T1000 (cell line): ENCODE data around the gene LAMA5.

Experiments used
- DNase-seq: peaks from one replicate; lab custom pipeline; 2025; ENCODE audit warnings: mixed read lengths; lab: John Stamatoyannopoulos, UW

Gene LAMA5

DNA sequence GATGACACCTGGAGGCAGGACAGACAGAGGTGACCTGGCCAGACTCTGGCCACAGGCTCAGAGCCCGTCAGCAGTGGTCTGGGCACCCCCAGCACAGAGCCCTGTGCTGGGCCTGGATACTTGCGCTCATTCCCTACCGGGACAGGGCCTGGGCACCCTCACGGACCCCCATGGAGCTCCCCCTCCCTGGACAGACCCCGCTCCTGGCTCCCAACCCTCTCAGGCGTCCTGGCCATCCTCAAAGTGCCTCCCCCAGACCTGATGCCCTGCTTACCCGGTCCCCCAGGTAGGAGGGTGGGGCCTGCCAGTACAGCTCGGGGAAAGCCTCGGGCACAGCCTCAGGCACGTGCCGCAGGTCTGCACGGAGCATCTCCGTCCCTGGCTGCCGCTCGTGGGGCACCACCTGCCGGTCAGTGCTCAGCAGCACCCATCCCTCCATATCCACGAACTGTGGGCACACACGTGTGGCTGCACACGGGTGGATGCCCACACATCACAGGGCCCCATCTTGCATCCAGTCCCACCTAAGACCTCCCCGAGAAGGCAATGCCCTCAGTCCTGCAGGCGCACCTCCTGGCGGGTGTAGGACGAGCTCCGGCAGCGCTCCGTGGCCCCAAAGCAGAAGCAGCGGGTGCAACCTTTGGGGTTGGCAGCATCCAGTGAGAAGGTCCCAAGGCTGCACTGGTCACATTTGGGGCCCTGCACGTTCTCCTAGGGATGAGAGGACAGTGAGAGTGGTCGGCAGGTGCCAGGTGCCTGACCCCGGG is 40.0 kb downstream of the LAMA5 start:
- DNase-seq: no peak

DNA sequence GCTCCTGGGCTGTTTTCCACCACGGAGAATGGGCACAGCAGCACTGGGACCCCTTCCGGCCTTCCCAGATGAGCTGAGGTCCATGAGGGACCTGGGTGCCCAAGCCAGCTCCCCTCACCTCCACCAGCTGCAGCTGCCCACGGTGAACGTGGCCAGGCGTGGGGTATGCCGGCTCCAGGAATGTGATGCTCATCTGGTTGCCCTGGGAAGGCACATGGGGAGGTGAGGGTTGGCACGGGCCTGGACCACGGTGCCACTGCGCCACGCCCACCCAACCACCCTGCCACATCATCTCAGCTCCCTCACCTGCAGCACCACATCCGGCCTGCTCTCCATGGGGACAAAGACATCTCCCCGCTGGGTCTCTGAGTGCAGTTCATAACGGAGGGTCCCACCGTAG is 40.6 kb downstream of the LAMA5 start:
- DNase-seq: no peak

DNA sequence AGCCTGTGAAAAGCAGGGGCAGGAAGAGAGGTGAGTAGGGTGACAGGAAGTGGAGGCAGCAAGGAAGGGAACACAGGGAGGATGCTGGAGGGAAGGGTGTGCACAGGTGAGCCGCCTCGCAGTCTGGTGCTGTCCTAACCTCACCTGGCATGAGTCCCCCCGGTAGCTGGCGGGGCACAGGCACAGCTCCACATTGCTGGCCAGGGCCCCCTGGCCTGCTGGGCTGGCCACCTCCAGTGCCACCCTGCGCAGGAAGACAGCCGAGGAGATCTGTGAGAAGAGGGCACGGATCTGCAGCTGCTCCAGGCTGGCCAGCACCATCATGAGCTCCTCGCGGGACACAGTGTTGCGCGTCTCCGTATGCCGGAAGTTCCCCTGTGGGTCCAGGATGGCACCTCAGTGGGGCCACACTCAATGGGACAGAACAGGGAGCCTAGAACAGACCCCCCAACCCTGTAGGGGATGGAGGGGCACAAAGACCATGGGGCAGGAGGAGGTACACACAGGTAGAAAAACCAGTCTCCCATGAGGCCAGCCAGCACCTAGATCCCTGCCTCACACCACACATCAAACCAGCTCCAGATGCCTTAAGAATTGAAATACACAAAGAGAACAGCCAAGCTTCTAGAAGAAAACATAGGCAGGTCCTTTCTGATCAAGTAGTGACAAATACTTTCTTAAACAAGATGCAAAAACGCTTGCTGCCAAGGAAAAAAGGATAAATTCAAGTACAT is 41.8 kb downstream of the LAMA5 start:
- DNase-seq: no peak

DNA sequence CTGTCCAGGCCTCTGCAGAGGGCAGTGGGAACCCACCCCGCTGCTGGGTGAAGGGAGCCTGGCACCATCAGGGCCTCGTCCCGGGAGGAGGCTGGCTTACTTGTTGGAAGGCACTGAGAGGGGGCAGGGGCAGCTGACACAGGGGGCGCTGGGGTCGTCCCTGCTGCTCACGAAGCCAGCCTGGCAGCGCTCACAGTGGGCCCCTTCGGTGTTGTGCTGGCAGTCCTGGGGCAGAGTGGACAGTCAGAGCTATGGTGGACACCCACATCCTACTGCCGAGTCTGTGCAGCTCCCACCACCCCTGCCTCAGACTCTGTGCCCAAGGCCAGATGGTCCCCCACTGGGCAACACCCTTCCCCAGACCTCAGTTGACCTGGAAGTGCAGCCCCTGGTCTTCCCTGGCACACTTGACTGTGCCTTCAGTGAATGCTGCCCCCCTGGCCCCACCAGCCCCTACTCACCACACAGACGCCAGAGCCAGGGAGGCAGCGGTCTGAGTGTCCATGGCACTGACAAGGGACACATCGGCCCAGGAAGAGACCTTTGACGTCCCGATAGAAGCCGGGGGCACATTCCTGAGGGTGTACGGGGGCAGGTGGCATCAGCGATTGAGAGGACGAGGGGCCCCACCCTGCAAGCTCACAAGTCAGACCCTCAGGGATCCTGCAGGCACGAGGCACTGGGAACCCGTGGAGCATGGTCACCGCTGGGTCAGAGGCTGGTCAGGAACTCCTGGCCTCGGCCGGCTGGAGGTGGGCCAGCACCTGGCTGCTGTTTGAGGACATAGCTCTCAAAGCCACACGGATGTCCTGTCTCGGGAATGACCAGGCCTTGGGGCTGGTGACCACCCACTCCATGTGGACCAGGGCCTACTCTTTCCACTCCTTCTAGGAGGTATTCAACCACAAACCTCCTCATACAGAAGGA is 42.9 kb downstream of the LAMA5 start:
- no peak for DNase-seq

DNA sequence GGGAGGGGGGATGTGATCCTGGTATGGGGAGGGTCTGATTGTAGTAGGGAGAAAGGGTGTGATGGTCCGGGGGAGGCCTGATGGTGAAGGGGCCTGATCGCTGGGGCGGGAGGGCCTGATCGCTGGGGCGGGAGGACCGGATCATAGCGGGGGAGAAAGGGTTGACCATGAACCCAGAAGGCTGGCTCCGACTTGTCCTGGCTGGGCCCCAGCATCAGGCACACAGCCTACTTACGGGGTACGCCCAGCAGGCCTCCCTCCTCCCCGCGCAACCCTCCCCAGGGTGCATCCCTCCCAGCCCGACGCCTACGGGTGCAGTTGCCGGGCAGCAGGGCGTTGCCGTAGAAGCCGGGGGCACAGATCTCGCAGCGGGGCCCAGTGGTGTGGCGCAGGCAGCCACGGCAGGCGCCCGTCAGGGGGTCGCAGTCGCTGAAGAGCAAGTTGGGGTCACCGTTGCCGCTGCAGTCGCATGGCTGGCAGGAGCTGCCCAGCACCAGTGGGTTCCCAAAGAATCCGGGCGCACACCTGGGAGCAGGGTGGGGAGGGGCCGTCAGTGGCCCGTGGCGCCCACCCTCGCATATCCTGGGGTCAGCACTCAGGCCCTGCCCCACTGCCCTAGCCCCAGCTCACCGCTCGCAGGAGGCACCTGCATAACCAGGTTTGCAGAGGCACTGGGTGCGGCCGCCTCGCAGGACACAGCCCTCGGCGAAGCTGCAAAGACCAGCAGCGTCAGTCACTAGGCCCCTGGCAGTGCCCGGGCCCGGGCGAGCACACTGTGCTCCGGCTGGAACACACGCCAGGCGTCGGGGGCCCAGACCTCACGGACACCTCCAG is 43.7 kb downstream of the LAMA5 start:
- DNase-seq: no peak

DNA sequence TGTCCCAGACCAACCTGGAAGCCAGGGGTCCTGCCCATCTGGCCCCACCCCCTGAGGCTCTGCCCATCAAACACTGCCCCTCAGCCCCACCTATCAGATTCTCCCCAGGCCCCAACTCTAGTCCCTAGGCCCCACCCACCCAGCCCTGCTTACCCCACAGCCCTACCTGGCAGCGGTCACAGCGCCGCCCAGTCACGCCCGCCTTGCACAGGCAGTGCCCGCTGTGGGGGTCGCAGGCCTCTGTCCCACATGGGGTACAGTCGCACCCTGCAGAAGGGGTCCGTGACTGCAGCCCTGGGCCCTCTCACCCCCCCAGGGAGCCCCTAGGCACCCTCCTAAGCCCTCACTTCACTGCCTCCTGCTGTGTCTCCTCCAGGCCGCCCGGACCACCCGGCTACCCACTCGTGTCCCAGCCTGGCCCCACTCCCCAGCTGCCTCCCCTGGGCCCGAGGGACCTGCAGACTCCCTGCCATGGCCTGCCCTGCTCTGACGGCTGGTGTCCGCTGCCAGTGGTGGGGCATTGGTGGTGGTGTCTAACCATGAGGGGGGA is 44.5 kb downstream of the LAMA5 start:
- DNase-seq: no peak

DNA sequence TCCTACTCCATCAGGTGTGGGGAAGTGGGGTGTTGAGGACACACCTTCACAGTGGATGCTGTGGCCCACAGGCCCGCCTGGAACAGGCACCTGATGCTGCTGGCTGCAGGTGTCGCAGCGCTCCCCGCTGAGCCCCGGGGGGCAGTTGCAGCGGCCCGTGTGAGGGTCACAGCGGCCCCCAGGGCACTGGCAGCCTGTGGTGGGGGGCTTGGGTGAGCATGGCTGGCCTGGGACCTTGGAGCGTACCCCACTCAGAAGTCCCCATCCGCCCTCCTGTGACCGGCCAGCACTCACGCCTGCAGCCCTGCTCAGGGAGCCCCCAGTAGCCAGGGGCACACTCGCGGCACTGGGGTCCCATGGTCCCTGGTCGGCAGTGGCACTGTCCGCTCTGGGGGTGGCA is 45.1 kb downstream of the LAMA5 start:
- no peak for DNase-seq

DNA sequence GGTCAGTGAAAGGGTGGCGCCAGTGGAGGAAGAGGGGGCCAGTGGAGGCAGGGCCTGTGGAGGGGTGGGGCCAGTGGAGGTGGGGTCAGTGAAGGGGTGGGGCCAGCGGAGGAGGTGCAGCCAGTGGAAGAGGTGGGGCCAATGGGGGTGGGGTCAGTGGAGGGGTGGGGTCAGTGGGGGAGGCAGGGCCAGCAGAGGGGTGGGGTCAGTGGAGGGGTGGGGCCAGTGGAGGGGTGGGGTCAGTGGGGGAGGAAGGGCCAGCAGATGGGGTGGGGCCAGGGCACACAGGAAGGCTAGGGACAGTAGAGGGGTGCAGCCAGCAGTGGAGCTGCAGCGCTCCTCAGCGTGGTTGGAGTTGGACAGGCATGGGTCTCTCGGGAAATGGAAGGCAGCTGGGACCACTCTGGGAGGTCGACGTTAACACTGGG is 45.6 kb downstream of the LAMA5 start:
- peak; percentile 45 for DNase-seq

DNA sequence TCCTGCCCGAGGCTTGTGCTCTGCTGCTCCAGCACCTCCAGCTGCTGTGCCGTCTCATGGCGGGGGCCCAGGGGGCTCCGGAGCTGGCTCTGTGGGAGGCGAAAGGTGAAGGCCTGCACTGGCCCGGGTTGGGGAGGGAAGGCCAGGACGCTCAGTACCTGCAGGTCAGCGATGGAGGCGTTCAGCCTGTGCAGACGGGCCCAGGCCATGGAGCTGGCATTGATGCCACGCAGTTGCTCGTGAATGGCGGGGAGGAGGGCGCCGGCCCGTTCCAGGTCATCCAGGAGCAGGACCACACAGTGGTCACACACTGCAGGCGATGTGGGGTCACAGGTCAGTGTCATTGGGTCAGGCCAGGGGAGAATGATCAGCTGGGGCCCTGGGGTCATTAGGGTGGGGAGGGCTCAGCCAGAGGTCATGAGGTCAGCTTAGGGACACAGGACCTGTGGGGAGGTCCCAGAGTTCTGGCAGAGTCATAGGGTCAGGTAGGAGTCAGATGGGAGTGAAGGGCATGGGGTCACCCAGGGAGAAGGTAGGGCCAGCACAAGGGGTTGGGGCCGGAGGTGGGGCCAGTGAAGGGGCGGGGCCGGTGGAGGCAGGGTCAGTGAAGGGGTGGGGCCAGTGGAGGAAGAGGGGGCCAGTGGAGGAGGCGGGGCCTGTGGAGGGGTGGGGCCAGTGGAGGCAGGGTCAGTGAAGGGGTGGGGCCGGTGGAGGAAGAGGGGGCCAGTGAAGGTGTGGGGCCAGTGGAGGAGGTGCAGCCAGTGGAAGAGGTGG is 46.3 kb downstream of the LAMA5 start:
- no peak for DNase-seq

DNA sequence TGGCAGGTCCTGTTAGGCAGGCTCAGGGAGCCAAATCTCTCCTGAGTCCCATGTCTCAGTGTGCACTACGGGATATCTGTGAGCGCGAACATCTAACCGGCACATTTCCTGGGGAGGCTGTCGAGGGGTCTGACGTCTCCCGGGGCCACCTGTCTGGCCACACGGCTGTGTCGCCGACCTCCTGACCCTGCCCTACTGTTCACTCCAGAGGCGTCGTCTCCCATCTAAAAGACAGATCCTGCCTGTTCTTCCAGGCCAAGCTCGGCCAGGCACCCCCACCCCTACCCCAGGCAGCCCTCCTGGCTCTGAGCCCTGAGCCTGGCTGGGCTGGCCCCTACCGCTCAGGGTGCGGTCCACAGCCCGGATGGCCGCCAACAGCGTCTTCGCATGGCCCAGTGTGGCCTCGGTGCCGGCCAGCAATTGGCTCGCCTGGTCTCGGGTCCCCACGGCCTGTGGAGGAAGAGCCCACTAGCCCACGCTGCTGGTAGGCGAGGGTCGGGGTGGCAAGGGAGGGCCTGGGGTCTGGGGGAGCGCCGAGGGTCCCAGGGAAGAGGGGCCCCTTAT is 47.7 kb downstream of the LAMA5 start:
- no peak for DNase-seq

DNA sequence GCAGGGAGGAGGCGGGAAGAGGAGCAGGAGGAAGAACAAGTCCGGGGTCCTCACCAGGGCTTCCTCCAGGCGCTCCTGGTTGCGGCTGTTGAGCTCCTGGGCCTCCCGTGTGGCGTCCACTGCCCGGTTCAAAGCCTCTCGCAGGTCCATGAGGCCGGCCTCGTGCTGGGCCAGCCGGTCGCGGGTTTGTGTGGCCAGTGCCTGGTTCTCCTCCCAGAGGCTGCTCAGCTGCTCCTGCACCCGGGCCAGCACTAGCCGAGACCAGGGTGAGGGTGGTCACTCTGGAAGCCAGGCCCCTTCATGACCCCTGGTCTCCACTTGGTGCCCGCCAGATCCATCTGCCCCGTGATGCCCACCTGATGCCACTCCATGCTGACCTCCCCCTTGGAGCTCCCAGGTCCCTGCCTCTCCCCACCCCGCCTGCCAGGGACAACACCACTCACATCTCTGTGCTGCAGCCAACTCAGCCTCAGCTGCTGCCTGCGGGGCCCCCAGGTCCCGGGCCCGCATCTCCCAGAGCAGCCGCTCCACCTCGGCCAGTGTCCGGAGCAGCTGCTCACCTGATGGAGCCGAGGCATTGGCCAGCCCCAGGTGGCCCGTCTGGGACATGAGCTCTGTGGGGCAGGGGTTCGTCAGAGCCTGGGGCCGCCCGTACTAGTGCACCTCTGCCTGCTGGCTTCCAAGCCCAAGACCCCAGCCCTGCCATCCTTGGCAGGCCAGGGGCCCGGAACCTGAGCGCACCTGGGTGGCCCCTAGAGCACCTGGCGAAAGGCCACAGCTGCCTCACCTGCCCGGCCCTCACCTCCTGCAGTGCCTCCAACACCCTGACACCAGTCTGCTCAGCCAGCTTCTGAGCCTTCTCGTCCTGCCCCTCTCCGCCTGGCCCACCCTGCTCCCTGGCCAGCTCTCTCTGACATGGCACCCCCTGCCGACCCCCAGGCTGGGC is 48.4 kb downstream of the LAMA5 start:
- no peak for DNase-seq

DNA sequence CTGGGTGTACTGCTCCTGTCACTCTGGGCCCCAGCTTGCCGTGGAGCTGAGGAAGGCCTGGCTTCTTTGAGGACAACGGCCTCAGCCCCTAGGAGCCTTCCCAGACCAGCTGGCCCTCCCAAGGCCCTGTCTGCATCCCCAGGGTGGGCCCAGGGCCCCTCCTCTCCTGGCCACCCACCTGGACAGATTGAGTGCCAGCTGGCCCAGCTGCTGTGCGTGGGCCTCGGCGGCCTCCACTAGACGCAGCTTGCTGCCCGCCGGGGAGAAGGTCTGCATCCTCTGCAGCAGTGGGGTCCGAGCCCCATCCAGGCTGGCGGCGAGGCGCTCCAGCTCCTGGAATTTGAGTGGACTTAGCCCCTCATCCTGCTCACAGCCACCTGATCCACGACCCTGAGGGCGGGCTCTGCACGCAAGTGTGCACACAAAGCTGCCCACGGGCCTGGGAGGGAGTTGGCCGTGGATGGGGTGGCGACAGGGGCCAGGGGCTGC is 49.9 kb downstream of the LAMA5 start:
- DNase-seq: no peak

DNA sequence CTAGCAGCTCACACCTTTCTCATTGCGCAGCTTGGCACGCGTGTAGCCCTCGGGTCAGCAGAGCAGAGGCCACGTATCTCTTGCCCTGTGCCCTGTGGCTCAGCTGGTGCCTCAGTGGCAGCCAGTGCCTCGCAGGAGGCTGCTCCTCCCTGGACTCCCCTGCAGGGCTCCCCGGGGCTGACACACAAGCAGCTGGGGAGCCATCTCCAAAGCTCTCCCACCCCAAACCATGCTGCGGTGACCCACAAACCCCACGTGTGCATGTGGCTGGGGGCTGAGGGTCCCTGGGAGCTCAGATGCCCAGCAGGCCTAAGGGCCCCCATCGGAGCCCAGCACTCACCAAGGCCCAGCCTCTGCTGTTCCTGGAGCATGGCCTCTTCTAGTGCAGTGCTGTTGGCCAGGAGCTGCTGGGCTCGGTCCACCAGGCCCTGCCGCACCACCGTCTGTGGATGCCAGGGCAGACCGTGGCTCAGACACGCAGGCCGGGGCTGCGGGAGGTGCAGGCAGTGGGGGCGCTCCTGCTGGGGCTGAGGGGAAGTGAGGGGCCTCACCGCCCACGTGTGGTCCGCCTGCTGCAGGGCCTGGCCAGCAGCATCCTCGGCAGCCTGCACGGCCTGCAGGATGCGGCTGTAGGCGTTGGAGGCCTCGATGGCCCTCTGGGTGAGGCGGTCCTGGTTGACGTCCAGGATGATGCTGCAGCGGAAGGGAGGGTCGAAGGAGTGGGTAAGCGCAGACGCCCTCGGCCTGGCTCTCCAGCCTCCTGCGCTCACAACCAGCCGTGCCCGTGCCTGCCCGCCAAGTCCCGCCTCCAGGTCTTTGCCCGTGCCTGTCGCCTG is 50.6 kb downstream of the LAMA5 start:
- no peak for DNase-seq

DNA sequence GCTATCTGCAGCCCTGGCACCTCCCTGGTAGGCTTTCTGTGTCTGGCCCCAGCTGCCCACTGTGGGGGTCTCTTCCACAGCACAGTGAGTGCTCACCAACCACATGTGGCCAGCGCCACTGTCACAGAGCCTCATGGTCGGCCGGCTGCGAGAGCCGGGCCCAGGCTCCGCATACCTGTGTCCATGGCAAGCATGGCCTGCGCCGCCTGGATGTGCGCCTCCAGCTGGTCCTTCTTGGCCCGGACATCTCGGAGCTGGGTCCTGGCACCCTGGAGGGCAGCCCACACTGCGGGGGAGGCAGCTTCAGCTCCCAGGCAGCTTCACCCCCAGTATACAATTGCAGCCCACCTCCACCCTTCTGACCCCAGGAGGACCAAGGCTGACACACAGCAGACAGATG is 51.3 kb downstream of the LAMA5 start:
- no peak for DNase-seq

DNA sequence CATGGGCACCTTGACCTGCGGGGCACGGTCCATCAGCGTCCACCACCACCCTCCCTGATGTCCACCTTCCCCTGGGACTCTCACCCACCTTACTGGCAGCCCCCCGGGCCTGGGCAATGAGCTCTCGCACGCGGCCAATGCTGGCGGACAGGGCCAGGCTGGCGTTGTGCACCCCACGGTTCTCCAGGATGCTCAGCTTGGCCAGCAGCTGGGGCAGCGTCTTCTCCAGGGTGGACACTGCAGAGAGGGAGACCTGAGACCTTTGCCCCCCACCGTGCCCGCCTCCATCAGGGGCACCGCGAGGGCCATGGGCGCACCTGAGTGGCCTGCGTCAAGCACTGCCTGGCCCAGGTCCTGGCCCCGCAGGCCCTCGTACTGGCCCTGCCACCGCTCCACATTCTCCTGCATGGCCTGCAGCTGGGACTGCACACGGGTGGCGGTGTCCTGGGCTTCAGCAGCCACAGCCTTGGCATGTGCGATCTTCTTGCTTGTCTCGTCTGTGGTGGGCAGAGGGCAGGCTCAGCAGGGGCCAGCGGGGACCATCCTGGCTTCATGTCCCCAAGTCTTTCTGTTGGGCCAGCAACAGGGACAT is 52.3 kb downstream of the LAMA5 start:
- DNase-seq: no peak

DNA sequence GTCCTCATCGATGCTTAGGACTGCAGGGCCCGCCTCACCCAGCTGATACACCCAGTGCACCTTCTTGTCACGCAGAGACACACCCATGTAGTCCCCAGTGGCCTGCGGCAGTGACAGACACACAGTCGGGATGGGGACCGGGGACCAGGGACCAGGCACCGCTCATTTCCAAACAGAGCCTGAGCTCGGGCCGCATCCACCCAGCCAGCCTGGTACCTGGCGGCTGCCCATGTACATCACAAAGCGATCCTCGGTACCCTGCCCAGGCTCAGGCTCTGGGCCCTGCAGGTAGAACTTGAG is 52.8 kb downstream of the LAMA5 start:
- DNase-seq: no peak

DNA sequence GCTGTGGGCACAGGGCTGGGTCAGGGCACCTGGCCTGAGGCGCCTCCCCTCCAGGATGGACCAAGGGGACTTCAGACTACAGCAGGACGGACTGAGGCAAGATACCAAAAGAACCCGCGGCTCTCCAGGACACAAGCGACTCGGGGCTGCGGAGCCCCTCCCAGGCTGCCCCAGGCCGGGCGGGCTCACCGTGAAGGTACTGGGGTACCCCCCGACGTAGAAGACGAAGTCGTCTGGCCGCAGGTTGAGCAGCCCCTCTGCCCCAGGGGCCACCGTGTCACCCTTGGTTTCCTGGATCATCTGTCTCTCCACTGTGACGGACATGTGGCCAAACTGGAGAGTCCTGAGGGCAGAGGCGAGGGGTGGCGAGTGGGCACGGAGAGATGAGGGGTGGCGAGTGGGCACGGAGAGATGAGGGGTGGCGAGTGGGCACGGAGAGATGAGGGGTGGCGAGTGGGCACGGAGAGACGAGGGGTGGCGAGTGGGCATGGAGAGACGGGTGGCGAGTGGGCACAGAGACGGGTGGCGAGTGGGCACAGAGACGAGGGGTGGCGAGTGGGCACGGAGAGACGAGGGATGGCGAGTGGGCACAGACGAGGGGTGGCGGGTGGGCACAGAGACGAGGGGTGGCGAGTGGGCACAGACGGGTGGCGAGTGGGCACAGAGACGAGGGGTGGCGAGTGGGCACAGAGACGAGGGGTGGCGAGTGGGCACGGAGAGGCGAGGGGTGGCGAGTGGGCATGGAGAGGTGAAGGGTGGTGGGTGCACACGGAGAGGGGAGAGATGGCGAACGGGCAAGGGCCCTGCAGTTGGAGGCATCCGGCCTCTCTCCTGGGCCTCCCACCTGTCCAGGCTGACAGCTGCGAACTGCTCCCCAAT is 53.4 kb downstream of the LAMA5 start:
- DNase-seq: no peak
